ENCODE results near the gene RIN3.

GRCh38 chr14:92601757-92602417 lies 88.3 kb downstream of the RIN3 start:
- TF ChIP-seq CTCF (IDR thresholded peaks at IDR 0.05 in 8 of 11, conservative IDR thresholded peaks at IDR 0.05 in 3 of 11) (no peak), POLR2AphosphoS5 (IDR thresholded peaks at IDR 0.05) (no peak)

Measured in spleen (tissue), 7 donors.